Endothelial cell of umbilical vein (primary cell): ENCODE results near the gene NAAA. TPM values are rescaled to one million over a fixed set of nuclear protein-coding genes. Genes with fewer than 3 reads are reported as not detected.

ENCODE experiments used
- BruUV-seq: library from RNA; stranded (reverse); fragments of 400-500 nt; replicated peaks from 2 replicates; lab custom pipeline; 2021; lab: Mats Ljungman, UMichigan
- CTCF ChIA-PET: fragments of 300-600, 350-600 bp; sonication (Branson Sonifier 250); formaldehyde crosslinking; loops from one replicate; lab custom pipeline; 2021; ENCODE audit warnings: antibody characterized with exemption, inconsistent platforms; lab: Charles Lee
- POLR2A ChIA-PET: fragments of 300-600, 350-600 bp; sonication (Branson Sonifier 250); formaldehyde crosslinking; loops from one replicate; lab custom pipeline; 2021; ENCODE audit warnings: antibody characterized with exemption, inconsistent platforms; lab: Charles Lee
- DNase-seq: peaks from one replicate; pipeline ENCODE4 v3.0.0-alpha.2; 2011; ENCODE audit warnings: low read depth, low spot score
- FAIRE-seq: peaks from 2 replicates; lab custom pipeline; 2011; peaks lifted over from hg19 to GRCh38; lab: Jason Lieb, UNC
- H2AFZ ChIP-seq: 2 replicates; pipeline ENCODE4 v1.6.0; 2012; ENCODE audit warnings: low read depth, low read length, control low read depth, inconsistent platforms
- H3K27ac ChIP-seq: 2 replicates; pipeline ENCODE4 v1.5.1; 2011; ENCODE audit warnings: low read depth, mild to moderate bottlenecking, control low read depth, low read length, moderate library complexity; ENCODE audit not compliant: insufficient read depth
- H3K27me3 ChIP-seq, 2 experiments: 2 replicates each; pipeline versions ENCODE4 v1.6.0 to v1.6.1; 2011; ENCODE audit warnings: low read length in 2 of 2, mixed read lengths in 1 of 2; ENCODE audit not compliant: control insufficient read depth in 2 of 2, insufficient read depth in 2 of 2
- H3K36me3 ChIP-seq, 2 experiments: 2 replicates in 1 of 2; 3 replicates in 1 of 2; pipeline ENCODE4 v1.5.1; 2011; ENCODE audit warnings: low read length in 2 of 2, mild to moderate bottlenecking in 1 of 2, moderate library complexity in 1 of 2; ENCODE audit not compliant: control insufficient read depth in 2 of 2, insufficient read depth in 2 of 2; ENCODE audit errors: extremely low read depth in 1 of 2
- H3K4me1 ChIP-seq: 3 replicates; pipeline ENCODE4 v1.5.1; 2011; ENCODE audit warnings: mild to moderate bottlenecking, low read length; ENCODE audit not compliant: control insufficient read depth, insufficient read depth; ENCODE audit errors: extremely low read depth
- H3K4me2 ChIP-seq: 2 replicates; pipeline ENCODE4 v1.6.1; 2011; ENCODE audit warnings: low read length, control low read depth, mixed read lengths; ENCODE audit not compliant: insufficient read depth
- H3K4me3 ChIP-seq, 3 experiments: fragments of 200-600 bp in 1 of 3; sonication (generic), shearing (Covaris generic) in 1 of 3; replicated peaks in 1 of 3; 2 replicates each; pipeline ENCODE4 v1.5.1; 2011 to 2016; ENCODE audit warnings: control low read depth in 3 of 3, low read length in 3 of 3, mild to moderate bottlenecking in 2 of 3, inconsistent platforms in 1 of 3, low read depth in 1 of 3, moderate library complexity in 1 of 3; ENCODE audit not compliant: insufficient read depth in 1 of 3
- H3K79me2 ChIP-seq: 2 replicates; pipeline ENCODE4 v1.6.0; 2012; ENCODE audit warnings: low read length, inconsistent platforms; ENCODE audit not compliant: control insufficient read depth, insufficient read depth
- H3K9ac ChIP-seq: replicated peaks from 2 replicates; pipeline ENCODE3; 2011; ENCODE audit warnings: low read length, control low read depth; ENCODE audit not compliant: insufficient read depth; ENCODE audit errors: extremely low read depth
- H3K9me1 ChIP-seq: replicated peaks from 3 replicates; pipeline ENCODE4 v1.6.0; 2011; ENCODE audit warnings: mild to moderate bottlenecking, low read length; ENCODE audit not compliant: control insufficient read depth, insufficient read depth; ENCODE audit errors: extremely low read depth
- H3K9me3 ChIP-seq: replicated peaks from 2 replicates; pipeline ENCODE4 v1.5.1; 2012; ENCODE audit warnings: low read length, inconsistent platforms; ENCODE audit not compliant: control insufficient read depth, insufficient read depth
- H4K20me1 ChIP-seq: replicated peaks from 2 replicates; pipeline ENCODE3; 2011; ENCODE audit warnings: mild to moderate bottlenecking, low read length; ENCODE audit not compliant: control insufficient read depth, insufficient read depth; ENCODE audit errors: extremely low read depth
- EZH2 ChIP-seq: IDR thresholded peaks from 2 replicates; pipeline ENCODE4 v1.6.1; 2012; ENCODE audit warnings: borderline replicate concordance, low read depth, mild to moderate bottlenecking, moderate library complexity, low read length, inconsistent platforms; ENCODE audit not compliant: severe bottlenecking
- FOS ChIP-seq: IDR thresholded peaks from 2 replicates; pipeline ENCODE4 v1.6.1; 2011; ENCODE audit warnings: mild to moderate bottlenecking, low read length, moderate library complexity, borderline replicate concordance; ENCODE audit not compliant: insufficient read depth
- GATA2 ChIP-seq: IDR thresholded peaks from 2 replicates; pipeline ENCODE4 v1.7.0; 2011; ENCODE audit warnings: low read depth, mild to moderate bottlenecking, moderate library complexity, mixed read lengths, low read length; ENCODE audit not compliant: insufficient read length, insufficient read depth
- MYC ChIP-seq: IDR thresholded peaks from one replicate; pipeline ENCODE4 v1.6.1; 2011; ENCODE audit warnings: mild to moderate bottlenecking, low read depth, low read length
- dilution Hi-C: fragments of 300-500 bp; cut with MboI; formaldehyde crosslinking; loops from one replicate; pipeline ENCODE4 v1.15.0; 2019; ENCODE audit warnings: low sequenced_read_pairs; ENCODE audit not compliant: extremely low pct_ligation_motif_present
- intact Hi-C: fragments of 100-400 bp; cut with micrococcal nuclease; formaldehyde crosslinking; loops from one replicate; pipeline ENCODE4 v1.10.0; 2022
- polyA plus RNA-seq, 4 experiments: library from polyadenylated mRNA; depleted of rRNA in 3 of 4; stranded (reverse) in 3 of 4; unstranded in 1 of 4; fragments of >200 nt; gene quantifications; 2 replicates each; pipeline versions ENCODE4 v1.2.1 to v1.2.3, GENCODE V29; 2011 to 2012; ENCODE audit warnings: missing spikeins in 1 of 4
- total RNA-seq: library from RNA; stranded (reverse); gene quantifications from 2 replicates; pipeline ENCODE4 v1.2.3, GENCODE V29; 2021

NAAA gene
- total and polyA plus RNA-seq, 2 donors (not counting 3 experiments of a cell fraction or from before 2014, with no cell fraction given) = 15.3 to 24.4 TPM

DNA sequence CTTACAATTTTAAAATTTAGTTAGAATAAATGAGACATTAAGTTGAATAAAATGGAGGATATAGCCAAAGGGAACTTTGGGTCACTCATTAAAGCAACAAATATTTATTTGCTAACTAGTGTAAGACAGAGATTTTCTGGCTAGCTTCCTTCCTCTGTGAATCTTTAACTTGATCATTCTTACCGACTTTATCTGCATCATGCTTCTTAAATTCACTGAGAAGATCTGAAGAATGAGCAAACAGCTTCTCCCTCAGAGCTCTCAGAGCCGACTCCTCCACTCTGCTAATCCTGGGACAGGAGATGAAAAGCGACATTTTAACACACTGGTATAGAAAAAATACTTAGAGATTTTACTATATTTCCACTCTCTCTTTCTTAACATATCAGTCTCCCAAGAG lies 73.7 kb downstream of the NAAA start:
- FAIRE-seq (no peak), DNase-seq (no peak)
- H3K36me3 ChIP-seq = no peaks in the 10 kb centered on the region
- no peak overlapping the region for H3K9ac ChIP-seq
- H3K79me2 ChIP-seq = no peaks in the 10 kb centered on the region
- H3K9me1 ChIP-seq = no peaks in the 10 kb centered on the region
- no peaks in the 10 kb centered on the region for H3K9me3 ChIP-seq
- H4K20me1 ChIP-seq = no peaks in the 10 kb centered on the region
- H3K27me3 ChIP-seq = peaks cover 0 to 5% of the 10 kb centered on the region in 2 experiments
- TF ChIP-seq FOS (no peak), GATA2 (no peak), MYC (no peak), EZH2 (no peak)
- H3K4me1 ChIP-seq = no peaks in the 10 kb centered on the region
- no peak overlapping the region for H3K27ac ChIP-seq
- no peak overlapping the region for H3K4me3 ChIP-seq
- no peak overlapping the region for H3K4me2 ChIP-seq
- no peak overlapping the region for H2AFZ ChIP-seq
- intact Hi-C loops (no loop called here), dilution Hi-C loops (no loop called here)
- ChIA-PET POLR2A (no interaction called here), CTCF (interaction anchor here (1.1 to 1.4 kb wide), 2 partner anchors 29 to 49 kb away, joined by 3 to 5 read pairs; no protein-coding TSS in a partner anchor)
- no TSS peak for BruUV-seq

Other genes starting within 250 kb of the NAAA start
- 60.2 and 66.0 TPM in 2 replicates for gene USO1, start 216.4 kb downstream of the NAAA start, total RNA-seq
- gene USO1, start 216.4 kb downstream of the NAAA start, polyA plus RNA-seq = 24.4 and 29.1 TPM in 2 replicates
- gene PPEF2, start 38.6 kb downstream of the NAAA start, total RNA-seq = not detected in 2 replicates
- 0.23 TPM in 1 of 2 replicates, not detected in the other for gene PPEF2, start 38.6 kb downstream of the NAAA start, polyA plus RNA-seq
- 32.3 and 37.5 TPM in 2 replicates for gene SDAD1, start 49.9 kb upstream of the NAAA start, total RNA-seq
- 6.0 and 7.9 TPM in 2 replicates for gene SDAD1, start 49.9 kb upstream of the NAAA start, polyA plus RNA-seq
- gene CXCL9, start 66.5 kb upstream of the NAAA start, total RNA-seq = not detected in 2 replicates
- not detected in 2 replicates for gene CXCL9, start 66.5 kb upstream of the NAAA start, polyA plus RNA-seq
- not detected in 2 replicates for gene CXCL10, start 82.5 kb upstream of the NAAA start, total RNA-seq
- 0.18 and 0.25 TPM in 2 replicates for gene CXCL10, start 82.5 kb upstream of the NAAA start, polyA plus RNA-seq
- gene CXCL11, start 95.1 kb upstream of the NAAA start, total RNA-seq = 0.55 and 1.1 TPM in 2 replicates
- gene CXCL11, start 95.1 kb upstream of the NAAA start, polyA plus RNA-seq = 0.91 and 1.0 TPM in 2 replicates
- not detected in 2 replicates for gene ART3, start 133.7 kb upstream of the NAAA start, total RNA-seq
- gene ART3, start 133.7 kb upstream of the NAAA start, polyA plus RNA-seq = not detected in 2 replicates
- 45.7 and 49.9 TPM in 2 replicates for gene NUP54, start 207.4 kb upstream of the NAAA start, total RNA-seq
- 15.4 and 25.7 TPM in 2 replicates for gene NUP54, start 207.4 kb upstream of the NAAA start, polyA plus RNA-seq